Mesenchymal stem cell (in vitro differentiated cells and primary cell): ENCODE results near the gene NMB.
A peak's percentile ranks its signal among the peaks of the same experiment; 100 is the strongest.

Source experiments
- DNase-seq: peaks from one replicate; pipeline ENCODE4 v3.0.0-alpha.2; 2013
- H2AFZ ChIP-seq: one replicate; pipeline ENCODE4 v1.6.1; 2013; ENCODE audit warnings: low read depth, mild to moderate bottlenecking, control low read depth, inconsistent platforms, low read length, moderate library complexity
- H2AK5ac ChIP-seq: 2 replicates; pipeline ENCODE4 v1.6.1; 2013; ENCODE audit warnings: low read length, moderate library complexity, mild to moderate bottlenecking, inconsistent platforms; ENCODE audit not compliant: severe bottlenecking
- H2BK120ac ChIP-seq: one replicate; pipeline ENCODE4 v1.6.1; 2013; ENCODE audit warnings: low read depth, mild to moderate bottlenecking, inconsistent platforms, low read length, moderate library complexity
- H2BK12ac ChIP-seq, 2 experiments: one replicate each; pipeline ENCODE4 v1.6.1; 2013; ENCODE audit warnings: inconsistent platforms in 2 of 2, low read length in 2 of 2, mild to moderate bottlenecking in 2 of 2, moderate library complexity in 2 of 2, control low read depth in 1 of 2
- H2BK15ac ChIP-seq: one replicate; pipeline ENCODE4 v1.6.1; 2013; ENCODE audit warnings: mild to moderate bottlenecking, low read depth, inconsistent platforms; ENCODE audit not compliant: poor library complexity, severe bottlenecking
- H2BK5ac ChIP-seq: 2 replicates; pipeline ENCODE4 v1.6.1; 2013; ENCODE audit warnings: low read depth, mild to moderate bottlenecking, low read length, control low read depth, inconsistent platforms; ENCODE audit not compliant: poor library complexity, severe bottlenecking
- H3K14ac ChIP-seq, 2 experiments: one replicate each; pipeline ENCODE4 v1.6.1; 2013; ENCODE audit warnings: inconsistent platforms in 2 of 2, low read length in 2 of 2, control low read depth in 1 of 2, mild to moderate bottlenecking in 1 of 2, moderate library complexity in 1 of 2
- H3K18ac ChIP-seq, 2 experiments: one replicate each; pipeline ENCODE4 v1.6.1; 2013; ENCODE audit warnings: inconsistent platforms in 2 of 2, low read length in 2 of 2, control low read depth in 1 of 2, low read depth in 1 of 2, mild to moderate bottlenecking in 1 of 2
- H3K23ac ChIP-seq, 2 experiments: one replicate each; pipeline ENCODE4 v1.6.1; 2013; ENCODE audit warnings: inconsistent platforms in 2 of 2, low read length in 2 of 2, mild to moderate bottlenecking in 2 of 2, moderate library complexity in 2 of 2, control low read depth in 1 of 2
- H3K27ac ChIP-seq: 2 replicates; pipeline ENCODE4 v1.5.1; 2013; ENCODE audit warnings: mild to moderate bottlenecking, moderate library complexity, low read length, control low read depth, inconsistent platforms; ENCODE audit not compliant: poor library complexity, severe bottlenecking
- H3K27me3 ChIP-seq, 2 experiments: 2 replicates each; pipeline versions ENCODE4 v1.6.1 to v1.7.0; 2013; ENCODE audit warnings: low read length in 2 of 2, mild to moderate bottlenecking in 2 of 2, moderate library complexity in 2 of 2, control low read depth in 1 of 2, inconsistent platforms in 1 of 2; ENCODE audit not compliant: control insufficient read depth in 1 of 2, insufficient read depth in 1 of 2
- H3K36me3 ChIP-seq, 2 experiments: 2 replicates each; pipeline versions ENCODE4 v1.6.1 to v1.7.0; 2013; ENCODE audit warnings: low read length in 2 of 2, control low read depth in 1 of 2, inconsistent platforms in 1 of 2, low read depth in 1 of 2, mild to moderate bottlenecking in 1 of 2; ENCODE audit not compliant: insufficient read depth in 2 of 2, control insufficient read depth in 1 of 2
- H3K4ac ChIP-seq, 2 experiments: one replicate each; pipeline ENCODE4 v1.6.1; 2013; ENCODE audit warnings: inconsistent platforms in 2 of 2, low read length in 2 of 2, mild to moderate bottlenecking in 2 of 2, moderate library complexity in 2 of 2, control low read depth in 1 of 2, low read depth in 1 of 2
- H3K4me1 ChIP-seq: 2 replicates; pipeline ENCODE4 v1.6.1; 2013; ENCODE audit warnings: low read depth, low read length, control low read depth; ENCODE audit not compliant: control insufficient read depth, insufficient read depth
- H3K4me2 ChIP-seq: 2 replicates; pipeline ENCODE4 v1.6.1; 2013; ENCODE audit warnings: low read length, mild to moderate bottlenecking, inconsistent platforms; ENCODE audit not compliant: poor library complexity, severe bottlenecking
- H3K4me3 ChIP-seq, 2 experiments: 2 replicates each; pipeline versions ENCODE4 v1.5.1 to v1.7.0; 2013; ENCODE audit warnings: low read length in 2 of 2, mild to moderate bottlenecking in 2 of 2, control low read depth in 1 of 2, low read depth in 1 of 2; ENCODE audit not compliant: insufficient read depth in 1 of 2
- H3K79me1 ChIP-seq: replicated peaks from 2 replicates; pipeline ENCODE4 v1.6.1; 2013; ENCODE audit warnings: mild to moderate bottlenecking, control low read depth, low read length, inconsistent platforms; ENCODE audit not compliant: poor library complexity, severe bottlenecking
- H3K9ac ChIP-seq: 2 replicates; pipeline ENCODE4 v1.7.0; 2013; ENCODE audit warnings: mild to moderate bottlenecking, low read length, moderate library complexity
- H3K9me3 ChIP-seq: 2 replicates; pipeline ENCODE4 v1.7.0; 2013; ENCODE audit warnings: mild to moderate bottlenecking, low read length; ENCODE audit not compliant: control insufficient read depth
- H4K8ac ChIP-seq: one replicate; pipeline ENCODE4 v1.6.1; 2013; ENCODE audit warnings: inconsistent platforms, mild to moderate bottlenecking, low read length, moderate library complexity
- H4K91ac ChIP-seq: one replicate; pipeline ENCODE4 v1.6.1; 2013; ENCODE audit warnings: mild to moderate bottlenecking, low read length, inconsistent platforms
- WGBS: methylation state at CpG from one replicate; pipeline ENCODE4 v1.1.7; 2013; ENCODE audit warnings: mixed read lengths; 5-methylcytosine and 5-hydroxymethylcytosine counted together

Gene NMB

DNA sequence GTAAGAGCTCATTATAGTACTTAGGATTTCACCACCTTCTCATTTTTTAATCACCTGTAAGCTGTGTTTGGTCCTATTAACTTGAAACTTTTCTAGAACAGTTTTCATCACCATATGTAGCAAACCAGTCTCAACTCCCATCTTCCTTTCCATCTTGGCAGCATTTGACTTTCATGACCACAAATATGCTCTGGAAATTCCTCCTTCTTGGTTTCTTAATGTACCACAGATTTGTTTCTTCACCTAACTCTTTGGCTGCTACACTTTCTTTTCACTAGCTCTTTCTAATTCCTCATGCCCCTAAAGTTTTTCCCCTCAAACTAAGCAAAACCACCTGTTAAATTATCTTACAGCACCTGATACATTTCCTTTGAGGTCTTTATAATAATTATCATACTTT is 13.2 kb upstream of the NMB start:
- peak; percentile 71 for DNase-seq
- no peak overlapping the region for H3K14ac ChIP-seq

DNA sequence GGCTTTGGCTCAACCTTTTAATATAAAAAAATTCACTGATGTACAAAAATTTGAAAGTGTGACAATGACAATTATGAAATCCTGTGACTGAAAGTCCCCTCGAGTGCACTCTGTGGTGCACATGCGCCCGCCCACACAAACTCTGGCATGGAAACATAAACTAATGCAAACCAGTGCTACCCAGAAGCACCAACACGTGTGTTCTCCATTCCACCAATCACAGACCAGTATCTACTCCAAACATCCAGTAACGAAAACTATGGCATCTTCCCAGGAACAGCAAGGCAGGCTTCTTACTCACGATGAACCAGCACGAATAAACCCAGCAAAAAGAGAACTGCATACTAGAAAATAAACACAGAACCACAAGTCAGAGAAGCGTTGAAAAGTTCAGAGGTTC is 11.7 kb upstream of the NMB start:
- H3K36me3 ChIP-seq: peaks cover 20 to 48% of the 10 kb centered on the region in 2 experiments
- H3K9ac ChIP-seq: peak overlapping the region; percentile 22
- H2BK12ac ChIP-seq: no peak overlapping the region
- 96% methylated on average over 6 of the region's 8 CpGs for WGBS
- peaks cover 1% of the 10 kb centered on the region for H3K4me1 ChIP-seq
- H4K8ac ChIP-seq: no peak overlapping the region
- H2BK15ac ChIP-seq: no peak overlapping the region
- no peak overlapping the region for H2AFZ ChIP-seq
- no peak overlapping the region for H3K4me3 ChIP-seq
- H2BK120ac ChIP-seq: no peak overlapping the region
- no peak overlapping the region for H2BK5ac ChIP-seq
- no peak overlapping the region for H3K4me2 ChIP-seq
- no peak overlapping the region for H3K14ac ChIP-seq
- H3K4ac ChIP-seq: no peak overlapping the region
- no peak overlapping the region for H3K27ac ChIP-seq
- DNase-seq: no peak
- H2AK5ac ChIP-seq: peak overlapping the region; percentile 72
- H3K79me1 ChIP-seq: peaks cover 20% of the 10 kb centered on the region
- H3K23ac ChIP-seq: no peak overlapping the region
- no peak overlapping the region for H3K18ac ChIP-seq
- H4K91ac ChIP-seq: no peak overlapping the region
- H3K9me3 ChIP-seq: no peaks in the 10 kb centered on the region
- no peaks in the 10 kb centered on the region for H3K27me3 ChIP-seq

More for the DNA sequence above, 13.2 kb upstream of the NMB start:
- no peaks in the 10 kb centered on the region for H3K27me3 ChIP-seq
- H3K23ac ChIP-seq: no peak overlapping the region
- H3K18ac ChIP-seq: no peak overlapping the region
- peak overlapping the region; percentile 45 for H3K9ac ChIP-seq
- no peak overlapping the region for H3K4me2 ChIP-seq
- peaks cover 18% of the 10 kb centered on the region for H3K79me1 ChIP-seq
- H4K91ac ChIP-seq: no peak overlapping the region
- H3K27ac ChIP-seq: peak overlapping the region; percentile 35
- no peak overlapping the region for H2BK12ac ChIP-seq
- H3K4me1 ChIP-seq: peaks cover 1% of the 10 kb centered on the region
- no peak overlapping the region for H2AK5ac ChIP-seq
- H3K4me3 ChIP-seq: no peak overlapping the region
- peaks cover 17 to 46% of the 10 kb centered on the region in 2 experiments for H3K36me3 ChIP-seq
- no peak overlapping the region for H2AFZ ChIP-seq
- no peak overlapping the region for H2BK120ac ChIP-seq
- no peak overlapping the region for H2BK15ac ChIP-seq
- no peaks in the 10 kb centered on the region for H3K9me3 ChIP-seq
- no peak overlapping the region for H4K8ac ChIP-seq
- no peak overlapping the region for H2BK5ac ChIP-seq
- no peak overlapping the region for H3K4ac ChIP-seq

- H4K8ac ChIP-seq: no peak overlapping the region
- H2BK120ac ChIP-seq: no peak overlapping the region
- H3K36me3 ChIP-seq: peaks cover 19 to 52% of the 10 kb centered on the region in 2 experiments
- H3K27ac ChIP-seq: peak overlapping the region; percentile 36
- H3K4me3 ChIP-seq: no peak overlapping the region
- H3K9ac ChIP-seq: no peak overlapping the region
- H4K91ac ChIP-seq: no peak overlapping the region
- DNase-seq: no peak
- no peak overlapping the region for H3K4me2 ChIP-seq
- no peak overlapping the region for H3K23ac ChIP-seq
- H3K18ac ChIP-seq: no peak overlapping the region
- H2AFZ ChIP-seq: no peak overlapping the region
- peaks cover 14% of the 10 kb centered on the region for H3K79me1 ChIP-seq
- 94% methylated on average over 2 of the region's 3 CpGs for WGBS
- H2BK5ac ChIP-seq: no peak overlapping the region
- peaks cover 1% of the 10 kb centered on the region for H3K4me1 ChIP-seq
- no peaks in the 10 kb centered on the region for H3K27me3 ChIP-seq
- no peak overlapping the region for H3K4ac ChIP-seq
- H3K9me3 ChIP-seq: no peaks in the 10 kb centered on the region
- no peak overlapping the region for H2BK12ac ChIP-seq
- H2BK15ac ChIP-seq: no peak overlapping the region
- no peak overlapping the region for H3K14ac ChIP-seq
- no peak overlapping the region for H2AK5ac ChIP-seq
Measured at GRCh38 chr15:84668221-84668982, 10.4 kb upstream of the NMB start.

- Histone ChIP-seq H2BK12ac (no peak overlapping the region), H3K14ac (no peak overlapping the region), H3K4ac (no peak overlapping the region), H2AFZ (no peak overlapping the region), H3K4me1 (no peaks in the 10 kb centered on the region), H3K18ac (no peak overlapping the region), H4K91ac (no peak overlapping the region), H3K9ac (peak overlapping the region; percentile 6), H4K8ac (no peak overlapping the region), H2BK5ac (no peak overlapping the region), H3K9me3 (no peaks in the 10 kb centered on the region), H3K4me3 (no peak overlapping the region), H2BK15ac (no peak overlapping the region), H3K23ac (no peak overlapping the region), H3K27me3 (no peaks in the 10 kb centered on the region), H3K79me1 (peaks cover 11% of the 10 kb centered on the region), H2AK5ac (no peak overlapping the region), H3K36me3 (peaks cover 15 to 52% of the 10 kb centered on the region in 2 experiments), H3K4me2 (no peak overlapping the region), H2BK120ac (no peak overlapping the region), H3K27ac (no peak overlapping the region)
- 100% methylated on average over 1 of the region's 2 CpGs for WGBS
- no peak for DNase-seq
Measured at GRCh38 chr15:84666373-84666772, 8.4 kb upstream of the NMB start.
